ENCODE measurements around the gene SMG6. TPM values are rescaled to one million over a fixed set of nuclear protein-coding genes. Genes with fewer than 3 reads are reported as not detected.

SMG6 gene
- total RNA-seq, 1 experiment from 2014 or later, result 25.6 TPM

DNA sequence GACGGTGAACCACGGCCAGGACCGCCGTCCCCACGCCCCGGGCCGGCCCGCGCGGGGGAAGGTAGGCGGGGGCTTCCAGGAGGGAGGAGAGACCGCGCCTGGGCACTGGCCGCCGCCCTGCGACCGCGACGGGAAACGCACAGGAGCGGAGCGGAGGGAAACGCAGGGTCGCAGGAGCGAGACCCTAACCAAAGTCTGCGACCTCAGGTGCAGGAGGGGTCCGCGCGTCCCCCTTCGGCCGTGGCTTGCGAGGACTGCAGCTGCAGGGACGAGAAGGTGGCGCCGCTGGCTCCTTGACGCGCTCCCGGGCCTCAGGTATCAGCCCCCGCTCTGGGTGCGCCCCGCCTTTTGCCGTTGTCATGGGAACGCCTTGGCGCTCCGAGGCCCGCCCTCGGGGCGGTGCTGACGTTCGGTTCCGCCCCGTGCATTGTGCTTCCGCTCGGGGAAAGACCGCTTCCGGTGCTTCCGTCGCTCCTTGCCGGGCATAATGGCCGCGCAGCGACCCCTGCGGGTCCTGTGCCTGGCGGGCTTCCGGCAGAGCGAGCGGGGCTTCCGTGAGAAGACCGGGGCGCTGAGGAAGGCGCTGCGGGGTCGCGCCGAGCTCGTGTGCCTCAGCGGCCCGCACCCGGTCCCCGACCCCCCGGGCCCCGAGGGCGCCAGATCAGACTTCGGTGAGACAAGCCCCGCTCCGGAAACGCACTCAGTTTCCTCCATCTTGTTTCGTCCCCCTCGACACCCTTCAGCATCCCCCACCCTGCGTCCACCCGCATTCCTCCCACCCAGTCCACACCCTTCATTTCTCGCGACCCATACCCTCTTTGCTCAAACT, 261.8 kb downstream of the SMG6 start, which contains the start of gene OVCA2 (continued):
- TF ChIP-seq, protein P1, sequence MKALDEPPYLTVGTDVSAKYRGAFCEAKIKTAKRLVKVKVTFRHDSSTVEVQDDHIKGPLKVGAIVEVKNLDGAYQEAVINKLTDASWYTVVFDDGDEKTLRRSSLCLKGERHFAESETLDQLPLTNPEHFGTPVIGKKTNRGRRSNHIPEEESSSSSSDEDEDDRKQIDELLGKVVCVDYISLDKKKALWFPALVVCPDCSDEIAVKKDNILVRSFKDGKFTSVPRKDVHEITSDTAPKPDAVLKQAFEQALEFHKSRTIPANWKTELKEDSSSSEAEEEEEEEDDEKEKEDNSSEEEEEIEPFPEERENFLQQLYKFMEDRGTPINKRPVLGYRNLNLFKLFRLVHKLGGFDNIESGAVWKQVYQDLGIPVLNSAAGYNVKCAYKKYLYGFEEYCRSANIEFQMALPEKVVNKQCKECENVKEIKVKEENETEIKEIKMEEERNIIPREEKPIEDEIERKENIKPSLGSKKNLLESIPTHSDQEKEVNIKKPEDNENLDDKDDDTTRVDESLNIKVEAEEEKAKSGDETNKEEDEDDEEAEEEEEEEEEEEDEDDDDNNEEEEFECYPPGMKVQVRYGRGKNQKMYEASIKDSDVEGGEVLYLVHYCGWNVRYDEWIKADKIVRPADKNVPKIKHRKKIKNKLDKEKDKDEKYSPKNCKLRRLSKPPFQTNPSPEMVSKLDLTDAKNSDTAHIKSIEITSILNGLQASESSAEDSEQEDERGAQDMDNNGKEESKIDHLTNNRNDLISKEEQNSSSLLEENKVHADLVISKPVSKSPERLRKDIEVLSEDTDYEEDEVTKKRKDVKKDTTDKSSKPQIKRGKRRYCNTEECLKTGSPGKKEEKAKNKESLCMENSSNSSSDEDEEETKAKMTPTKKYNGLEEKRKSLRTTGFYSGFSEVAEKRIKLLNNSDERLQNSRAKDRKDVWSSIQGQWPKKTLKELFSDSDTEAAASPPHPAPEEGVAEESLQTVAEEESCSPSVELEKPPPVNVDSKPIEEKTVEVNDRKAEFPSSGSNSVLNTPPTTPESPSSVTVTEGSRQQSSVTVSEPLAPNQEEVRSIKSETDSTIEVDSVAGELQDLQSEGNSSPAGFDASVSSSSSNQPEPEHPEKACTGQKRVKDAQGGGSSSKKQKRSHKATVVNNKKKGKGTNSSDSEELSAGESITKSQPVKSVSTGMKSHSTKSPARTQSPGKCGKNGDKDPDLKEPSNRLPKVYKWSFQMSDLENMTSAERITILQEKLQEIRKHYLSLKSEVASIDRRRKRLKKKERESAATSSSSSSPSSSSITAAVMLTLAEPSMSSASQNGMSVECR (CRISPR knock-in tag; IDR thresholded peaks at IDR 0.05; ENCODE audit: borderline replicate concordance), result peak; percentile 86; the same call in 1 of the 2 replicates
- TF ChIP-seq, protein P2, sequence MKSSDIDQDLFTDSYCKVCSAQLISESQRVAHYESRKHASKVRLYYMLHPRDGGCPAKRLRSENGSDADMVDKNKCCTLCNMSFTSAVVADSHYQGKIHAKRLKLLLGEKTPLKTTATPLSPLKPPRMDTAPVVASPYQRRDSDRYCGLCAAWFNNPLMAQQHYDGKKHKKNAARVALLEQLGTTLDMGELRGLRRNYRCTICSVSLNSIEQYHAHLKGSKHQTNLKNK (CRISPR knock-in tag; IDR thresholded peaks at IDR 0.05), result 0 out of 2 replicates have a peak, but pooled peaks have one; percentile 20

DNA sequence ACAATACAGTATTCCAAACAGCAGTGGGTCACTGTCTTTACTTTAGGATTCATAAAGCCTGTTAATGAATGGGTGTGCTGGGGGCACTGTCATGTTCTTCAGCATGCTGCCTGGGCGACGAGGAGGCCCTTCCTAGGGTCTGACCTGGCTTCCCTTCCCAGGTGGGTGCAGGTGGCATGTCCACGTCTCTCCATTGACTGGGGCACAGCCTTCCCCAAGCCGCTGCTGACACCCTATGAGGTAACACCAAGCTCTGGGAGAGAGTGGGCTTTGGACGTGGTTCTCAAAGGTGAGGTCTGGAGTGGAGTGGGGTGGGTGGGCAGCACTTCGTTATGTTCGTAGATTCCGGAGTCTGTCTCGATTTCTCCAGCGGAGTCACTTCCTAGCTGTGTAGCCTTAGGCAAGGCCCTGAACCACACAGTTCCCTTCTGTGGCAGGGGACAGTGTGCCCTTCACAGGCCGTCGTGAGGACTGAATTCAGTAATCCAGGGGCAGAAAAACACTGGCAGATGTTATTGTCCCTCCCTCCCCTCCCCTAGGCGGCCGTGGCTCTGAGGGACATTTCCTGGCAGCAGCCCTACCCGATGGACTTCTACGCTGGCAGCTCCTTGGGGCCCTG, 262.5 kb downstream of the SMG6 start:
- ChIA-PET POLR2A (no interaction called here), CTCF (interaction anchor here (0.6 to 2.3 kb wide), 8 partner anchors 12 to 204 kb away, joined by 3 to 8 read pairs (median 4); no protein-coding TSS in a partner anchor)
- no peak for DNase-seq (ENCODE audit: low spot score)
- Mint-ChIP-seq H3K4me3 (peak overlapping the region; percentile 90), H3K27me3 (ENCODE audit: low read depth) (peaks cover 9% of the 10 kb centered on the region), H3K4me1 (peaks cover 4% of the 10 kb centered on the region), H3K27ac (no peak overlapping the region), H3K9me3 (no peaks in the 10 kb centered on the region), H3K36me3 (peaks cover 10% of the 10 kb centered on the region)
- TF ChIP-seq, protein P2 (CRISPR knock-in tag; IDR thresholded peaks at IDR 0.05), result no peak
- no peak for TF ChIP-seq EMX1 (CRISPR knock-in tag; IDR thresholded peaks at IDR 0.05)
- TF ChIP-seq ZNF671 (CRISPR knock-in tag; IDR thresholded peaks at IDR 0.05), result no peak
- TF ChIP-seq, protein P3, sequence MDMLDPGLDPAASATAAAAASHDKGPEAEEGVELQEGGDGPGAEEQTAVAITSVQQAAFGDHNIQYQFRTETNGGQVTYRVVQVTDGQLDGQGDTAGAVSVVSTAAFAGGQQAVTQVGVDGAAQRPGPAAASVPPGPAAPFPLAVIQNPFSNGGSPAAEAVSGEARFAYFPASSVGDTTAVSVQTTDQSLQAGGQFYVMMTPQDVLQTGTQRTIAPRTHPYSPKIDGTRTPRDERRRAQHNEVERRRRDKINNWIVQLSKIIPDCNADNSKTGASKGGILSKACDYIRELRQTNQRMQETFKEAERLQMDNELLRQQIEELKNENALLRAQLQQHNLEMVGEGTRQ (CRISPR knock-in tag; IDR thresholded peaks at IDR 0.05), result no peak
- no peak for TF ChIP-seq MYBL2 (CRISPR knock-in tag; IDR thresholded peaks at IDR 0.05)
- TF ChIP-seq, protein P4, sequence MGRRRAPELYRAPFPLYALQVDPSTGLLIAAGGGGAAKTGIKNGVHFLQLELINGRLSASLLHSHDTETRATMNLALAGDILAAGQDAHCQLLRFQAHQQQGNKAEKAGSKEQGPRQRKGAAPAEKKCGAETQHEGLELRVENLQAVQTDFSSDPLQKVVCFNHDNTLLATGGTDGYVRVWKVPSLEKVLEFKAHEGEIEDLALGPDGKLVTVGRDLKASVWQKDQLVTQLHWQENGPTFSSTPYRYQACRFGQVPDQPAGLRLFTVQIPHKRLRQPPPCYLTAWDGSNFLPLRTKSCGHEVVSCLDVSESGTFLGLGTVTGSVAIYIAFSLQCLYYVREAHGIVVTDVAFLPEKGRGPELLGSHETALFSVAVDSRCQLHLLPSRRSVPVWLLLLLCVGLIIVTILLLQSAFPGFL (CRISPR knock-in tag; IDR thresholded peaks at IDR 0.05; ENCODE audit: borderline replicate concordance), result no peak
- TF ChIP-seq HMGA2 (CRISPR knock-in tag; IDR thresholded peaks at IDR 0.05), result no peak
- no peak for TF ChIP-seq ZNF396 (CRISPR knock-in tag; IDR thresholded peaks at IDR 0.05; ENCODE audit: borderline replicate concordance)
- no peak for TF ChIP-seq GRHL2 (CRISPR knock-in tag; IDR thresholded peaks at IDR 0.05; ENCODE audit: insufficient replicate concordance, severe bottlenecking)
- no peak for TF ChIP-seq MXD4 (CRISPR knock-in tag; IDR thresholded peaks at IDR 0.05; ENCODE audit: borderline replicate concordance)
- TF ChIP-seq NR1H2 (CRISPR knock-in tag; IDR thresholded peaks at IDR 0.05), result no peak
- no peak for TF ChIP-seq FOXK1 (CRISPR knock-in tag; IDR thresholded peaks at IDR 0.05)
- TF ChIP-seq ZNF232 (CRISPR knock-in tag; IDR thresholded peaks at IDR 0.05), result no peak
- TF ChIP-seq, protein P5, sequence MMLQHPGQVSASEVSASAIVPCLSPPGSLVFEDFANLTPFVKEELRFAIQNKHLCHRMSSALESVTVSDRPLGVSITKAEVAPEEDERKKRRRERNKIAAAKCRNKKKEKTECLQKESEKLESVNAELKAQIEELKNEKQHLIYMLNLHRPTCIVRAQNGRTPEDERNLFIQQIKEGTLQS (CRISPR knock-in tag; conservative IDR thresholded peaks at IDR 0.05), result no peak
- no peak for TF ChIP-seq CBFB (CRISPR knock-in tag; IDR thresholded peaks at IDR 0.05; ENCODE audit: low read depth)
- TF ChIP-seq, protein P6, sequence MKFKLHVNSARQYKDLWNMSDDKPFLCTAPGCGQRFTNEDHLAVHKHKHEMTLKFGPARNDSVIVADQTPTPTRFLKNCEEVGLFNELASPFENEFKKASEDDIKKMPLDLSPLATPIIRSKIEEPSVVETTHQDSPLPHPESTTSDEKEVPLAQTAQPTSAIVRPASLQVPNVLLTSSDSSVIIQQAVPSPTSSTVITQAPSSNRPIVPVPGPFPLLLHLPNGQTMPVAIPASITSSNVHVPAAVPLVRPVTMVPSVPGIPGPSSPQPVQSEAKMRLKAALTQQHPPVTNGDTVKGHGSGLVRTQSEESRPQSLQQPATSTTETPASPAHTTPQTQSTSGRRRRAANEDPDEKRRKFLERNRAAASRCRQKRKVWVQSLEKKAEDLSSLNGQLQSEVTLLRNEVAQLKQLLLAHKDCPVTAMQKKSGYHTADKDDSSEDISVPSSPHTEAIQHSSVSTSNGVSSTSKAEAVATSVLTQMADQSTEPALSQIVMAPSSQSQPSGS (CRISPR knock-in tag; IDR thresholded peaks at IDR 0.05; ENCODE audit: borderline replicate concordance, low read depth), result no peak
- TF ChIP-seq ZNF423 (CRISPR knock-in tag; IDR thresholded peaks at IDR 0.05), result no peak
- TF ChIP-seq, protein P7, sequence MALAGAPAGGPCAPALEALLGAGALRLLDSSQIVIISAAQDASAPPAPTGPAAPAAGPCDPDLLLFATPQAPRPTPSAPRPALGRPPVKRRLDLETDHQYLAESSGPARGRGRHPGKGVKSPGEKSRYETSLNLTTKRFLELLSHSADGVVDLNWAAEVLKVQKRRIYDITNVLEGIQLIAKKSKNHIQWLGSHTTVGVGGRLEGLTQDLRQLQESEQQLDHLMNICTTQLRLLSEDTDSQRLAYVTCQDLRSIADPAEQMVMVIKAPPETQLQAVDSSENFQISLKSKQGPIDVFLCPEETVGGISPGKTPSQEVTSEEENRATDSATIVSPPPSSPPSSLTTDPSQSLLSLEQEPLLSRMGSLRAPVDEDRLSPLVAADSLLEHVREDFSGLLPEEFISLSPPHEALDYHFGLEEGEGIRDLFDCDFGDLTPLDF (CRISPR knock-in tag; IDR thresholded peaks at IDR 0.05), result no peak
- TF ChIP-seq, protein P8, sequence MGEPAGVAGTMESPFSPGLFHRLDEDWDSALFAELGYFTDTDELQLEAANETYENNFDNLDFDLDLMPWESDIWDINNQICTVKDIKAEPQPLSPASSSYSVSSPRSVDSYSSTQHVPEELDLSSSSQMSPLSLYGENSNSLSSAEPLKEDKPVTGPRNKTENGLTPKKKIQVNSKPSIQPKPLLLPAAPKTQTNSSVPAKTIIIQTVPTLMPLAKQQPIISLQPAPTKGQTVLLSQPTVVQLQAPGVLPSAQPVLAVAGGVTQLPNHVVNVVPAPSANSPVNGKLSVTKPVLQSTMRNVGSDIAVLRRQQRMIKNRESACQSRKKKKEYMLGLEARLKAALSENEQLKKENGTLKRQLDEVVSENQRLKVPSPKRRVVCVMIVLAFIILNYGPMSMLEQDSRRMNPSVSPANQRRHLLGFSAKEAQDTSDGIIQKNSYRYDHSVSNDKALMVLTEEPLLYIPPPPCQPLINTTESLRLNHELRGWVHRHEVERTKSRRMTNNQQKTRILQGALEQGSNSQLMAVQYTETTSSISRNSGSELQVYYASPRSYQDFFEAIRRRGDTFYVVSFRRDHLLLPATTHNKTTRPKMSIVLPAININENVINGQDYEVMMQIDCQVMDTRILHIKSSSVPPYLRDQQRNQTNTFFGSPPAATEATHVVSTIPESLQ (CRISPR knock-in tag; IDR thresholded peaks at IDR 0.05), result no peak
- TF ChIP-seq, protein P9, sequence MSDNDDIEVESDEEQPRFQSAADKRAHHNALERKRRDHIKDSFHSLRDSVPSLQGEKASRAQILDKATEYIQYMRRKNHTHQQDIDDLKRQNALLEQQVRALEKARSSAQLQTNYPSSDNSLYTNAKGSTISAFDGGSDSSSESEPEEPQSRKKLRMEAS (CRISPR knock-in tag; IDR thresholded peaks at IDR 0.05), result no peak
- no peak for ATAC-seq

All from WTC11 (cell line).